ENCODE results near the gene DNM3. TPM values are rescaled to one million over a fixed set of nuclear protein-coding genes. Genes with fewer than 3 reads are reported as not detected.

DNM3 gene
- total and polyA plus RNA-seq, 9 of the 15 experiments (the other 6 are each of a cell fraction or from before 2014, with no cell fraction given): 0.08 to 0.36 (median 0.22) TPM; not detected in 1

DNA sequence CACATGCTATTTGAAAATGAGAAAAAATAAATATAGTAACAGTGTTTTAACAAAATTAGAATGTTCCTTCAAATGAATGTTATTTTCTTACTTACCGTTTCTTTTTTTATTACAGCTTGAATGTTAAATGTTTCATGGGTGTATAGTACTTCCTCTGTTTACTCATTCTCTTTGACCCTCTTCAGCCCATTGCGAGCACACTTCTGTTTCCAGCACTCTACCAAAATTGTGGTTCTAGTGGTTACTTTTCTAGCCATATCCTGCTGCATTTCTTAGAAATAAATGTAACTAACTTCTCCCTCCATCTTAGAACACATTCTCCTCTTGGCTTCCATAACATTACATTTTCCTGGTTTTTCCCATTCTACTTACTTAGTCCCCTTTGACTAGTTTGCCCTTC, 389.2 kb downstream of the DNM3 start (continued):
- TF ChIP-seq HMG20B (CRISPR knock-in tag; IDR thresholded peaks at IDR 0.05): no peak

- DNase-seq (ENCODE audit: extremely low read depth in 1 of 4, low spot score in 3 of 4): no peak
- Histone ChIP-seq H3K27ac (ENCODE audit: extremely low read depth, low read depth, low read length) (no peak overlapping the region), H3K4me2 (ENCODE audit: insufficient read depth, low read length) (no peak overlapping the region), H4K20me1 (replicated peaks; ENCODE audit: control insufficient read depth, insufficient read depth, low read length) (no peaks in the 10 kb centered on the region), H3K9ac (ENCODE audit: insufficient read depth in 1 of 2, low read depth in 2 of 2, low read length in 2 of 2) (no peak overlapping the region), H3K27me3 (ENCODE audit: control insufficient read depth in 2 of 2, insufficient read depth in 2 of 2, low read length in 2 of 2) (no peaks in the 10 kb centered on the region), H3K9me3 (replicated peaks; ENCODE audit: control insufficient read depth, insufficient read depth, low read depth, low read length) (no peaks in the 10 kb centered on the region), H3K9me1 (ENCODE audit: control insufficient read depth, insufficient read depth, low read length) (no peaks in the 10 kb centered on the region), H2AFZ (ENCODE audit: low read depth, low read length) (no peak overlapping the region), H3K36me3 (ENCODE audit: control insufficient read depth, insufficient read depth, low read length) (no peaks in the 10 kb centered on the region), H3K4me3 (no peak overlapping the region), H3K4me1 (replicated peaks in 1 of 2; ENCODE audit: control insufficient read depth in 2 of 2, insufficient read depth in 2 of 2, low read length in 2 of 2) (no peaks in the 10 kb centered on the region), H3K79me2 (ENCODE audit: control insufficient read depth, insufficient read depth, low read length) (no peaks in the 10 kb centered on the region)
- intact Hi-C loops (cut with micrococcal nuclease): no loop called here
- TF ChIP-seq SMAD4 (CRISPR knock-in tag; conservative IDR thresholded peaks at IDR 0.05): no peak
- TF ChIP-seq SRF (CRISPR knock-in tag; IDR thresholded peaks at IDR 0.05): no peak
- no peak for TF ChIP-seq ZNF263 (CRISPR knock-in tag; IDR thresholded peaks at IDR 0.05; ENCODE audit: borderline replicate concordance)
- TF ChIP-seq FOXM1 (IDR thresholded peaks at IDR 0.05; ENCODE audit: low read depth): no peak
- TF ChIP-seq FOXM1 (CRISPR knock-in tag; IDR thresholded peaks at IDR 0.05; ENCODE audit: low read depth): no peak
- TF ChIP-seq ZSCAN29 (IDR thresholded peaks at IDR 0.05): no peak
- TF ChIP-seq SETDB1 (IDR thresholded peaks at IDR 0.05; ENCODE audit: low read length): no peak
- TF ChIP-seq POLR2B (IDR thresholded peaks at IDR 0.05; ENCODE audit: low read depth, partially characterized antibody): no peak
- no peak for TF ChIP-seq ATF3 (IDR thresholded peaks at IDR 0.05)
- TF ChIP-seq ATF3 (CRISPR knock-in tag; conservative IDR thresholded peaks at IDR 0.05): no peak
- TF ChIP-seq CBX2 (IDR thresholded peaks at IDR 0.05; ENCODE audit: insufficient read depth, low read length, poor library complexity, severe bottlenecking): no peak
- no peak for TF ChIP-seq RBM14 (IDR thresholded peaks at IDR 0.05; ENCODE audit: borderline replicate concordance, insufficient read depth, low read depth, low read length)
- TF ChIP-seq NONO (IDR thresholded peaks at IDR 0.05; ENCODE audit: low read depth in 2 of 2, low read length in 1 of 2): no peak
- no peak for TF ChIP-seq COPS2 (conservative IDR thresholded peaks at IDR 0.05)
- TF ChIP-seq SMARCC2 (IDR thresholded peaks at IDR 0.05; ENCODE audit: low read depth): no peak
- TF ChIP-seq, protein P1, sequence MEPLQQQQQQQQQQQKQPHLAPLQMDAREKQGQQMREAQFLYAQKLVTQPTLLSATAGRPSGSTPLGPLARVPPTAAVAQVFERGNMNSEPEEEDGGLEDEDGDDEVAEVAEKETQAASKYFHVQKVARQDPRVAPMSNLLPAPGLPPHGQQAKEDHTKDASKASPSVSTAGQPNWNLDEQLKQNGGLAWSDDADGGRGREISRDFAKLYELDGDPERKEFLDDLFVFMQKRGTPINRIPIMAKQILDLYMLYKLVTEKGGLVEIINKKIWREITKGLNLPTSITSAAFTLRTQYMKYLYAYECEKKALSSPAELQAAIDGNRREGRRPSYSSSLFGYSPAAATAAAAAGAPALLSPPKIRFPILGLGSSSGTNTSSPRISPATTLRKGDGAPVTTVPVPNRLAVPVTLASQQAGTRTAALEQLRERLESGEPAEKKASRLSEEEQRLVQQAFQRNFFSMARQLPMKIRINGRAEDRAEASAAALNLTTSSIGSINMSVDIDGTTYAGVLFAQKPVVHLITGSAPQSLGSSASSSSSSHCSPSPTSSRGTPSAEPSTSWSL (CRISPR knock-in tag; IDR thresholded peaks at IDR 0.05; ENCODE audit: borderline replicate concordance): no peak
- TF ChIP-seq, protein P2, sequence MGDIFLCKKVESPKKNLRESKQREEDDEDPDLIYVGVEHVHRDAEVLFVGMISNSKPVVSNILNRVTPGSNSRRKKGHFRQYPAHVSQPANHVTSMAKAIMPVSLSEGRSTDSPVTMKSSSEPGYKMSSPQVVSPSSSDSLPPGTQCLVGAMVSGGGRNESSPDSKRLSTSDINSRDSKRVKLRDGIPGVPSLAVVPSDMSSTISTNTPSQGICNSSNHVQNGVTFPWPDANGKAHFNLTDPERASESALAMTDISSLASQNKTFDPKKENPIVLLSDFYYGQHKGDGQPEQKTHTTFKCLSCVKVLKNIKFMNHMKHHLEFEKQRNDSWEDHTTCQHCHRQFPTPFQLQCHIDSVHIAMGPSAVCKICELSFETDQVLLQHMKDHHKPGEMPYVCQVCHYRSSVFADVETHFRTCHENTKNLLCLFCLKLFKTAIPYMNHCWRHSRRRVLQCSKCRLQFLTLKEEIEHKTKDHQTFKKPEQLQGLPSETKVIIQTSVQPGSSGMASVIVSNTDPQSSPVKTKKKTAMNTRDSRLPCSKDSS (IDR thresholded peaks at IDR 0.05; ENCODE audit: low read depth, partially characterized antibody): no peak
- TF ChIP-seq ARID1B (IDR thresholded peaks at IDR 0.05): no peak
- no peak for TF ChIP-seq KAT8 (IDR thresholded peaks at IDR 0.05; ENCODE audit: low read depth)
- ChIA-PET CTCF (ENCODE audit: low intra/inter-chr PET ratio) (no interaction called here), POLR2A (no interaction called here)
- in situ Hi-C loops (cut with MboI): no loop called here
- WGBS (ENCODE audit: insufficient coverage, low coverage, missing lambda C conversion rate): 0% methylated on average over 5 of the region's 5 CpGs
- ATAC-seq: no peak
- BruUV-seq (replicated peaks): no TSS peak
- no peak for FAIRE-seq
These were observed 395.7 kb downstream of the DNM3 start for GRCh38 chr1:172236958-172237357.
